Erythroblast (primary cell): ENCODE results near the gene DCD.

Experiments used
- GATA1 ChIP-seq: IDR thresholded peaks from 2 replicates; pipeline ENCODE4 v1.6.1; 2011; ENCODE audit warnings: low read depth, mild to moderate bottlenecking, control low read depth, low read length, moderate library complexity
- POLR2A ChIP-seq: IDR thresholded peaks from 2 replicates; pipeline ENCODE4 v1.6.1; 2011; ENCODE audit warnings: mild to moderate bottlenecking, low read length

DNA sequence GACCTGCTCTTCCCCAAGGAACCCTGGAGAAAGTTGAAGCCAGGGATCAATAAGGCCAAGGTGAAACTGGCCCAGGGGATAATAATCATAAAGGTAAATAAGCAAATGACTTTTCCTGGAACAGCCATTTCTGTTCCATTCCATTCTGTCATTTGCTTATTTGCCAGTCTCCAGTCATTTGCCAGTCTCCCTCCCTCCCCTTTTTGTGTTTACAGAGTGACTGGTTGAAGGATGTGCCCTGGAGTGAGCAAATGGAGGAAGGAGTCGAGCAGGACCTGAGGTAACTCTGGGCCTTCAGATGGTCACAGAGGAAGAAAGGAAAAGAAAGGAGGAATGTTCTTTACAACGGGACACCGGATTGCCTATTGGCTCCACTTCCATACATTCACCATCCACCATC lies 17.8 kb upstream of the DCD start:
- TF ChIP-seq POLR2A (no peak), GATA1 (no peak)
